CD4-positive, alpha-beta T cell treated with Interleukin-2 at 100 ng/mL for 4 hours (primary cell): ENCODE measurements around the gene CLSTN2.

Source experiments
- DNase-seq: peaks from one replicate; pipeline ENCODE4 v3.0.0-alpha.2; 2020; ENCODE audit warnings: low spot score

The CLSTN2 gene

DNA sequence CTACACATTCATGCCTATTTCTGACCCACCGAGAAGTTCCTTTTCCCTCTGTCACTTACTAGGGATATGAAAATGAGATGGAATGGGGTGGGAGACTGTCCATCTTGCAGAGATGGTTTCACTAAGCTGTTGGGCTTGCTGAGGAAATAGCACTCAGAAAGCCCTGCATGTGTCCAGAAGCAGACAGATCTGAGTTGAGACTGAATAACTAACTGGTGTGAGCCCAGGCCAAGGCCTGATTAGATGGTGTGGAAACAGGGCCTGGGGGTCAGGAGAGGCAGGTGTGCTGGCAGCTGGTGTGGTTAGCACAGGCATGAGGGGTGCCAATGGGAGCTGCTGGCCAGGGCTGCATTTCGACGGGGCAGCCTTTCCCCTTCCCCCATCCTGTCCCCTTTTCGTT, 72.1 kb downstream of the CLSTN2 start:
- DNase-seq = no peak

- DNase-seq = no peak
Measured at GRCh38 chr3:140007911-140008869, 73.2 kb downstream of the CLSTN2 start.

- DNase-seq = no peak
Measured at GRCh38 chr3:140010391-140010790, 75.4 kb downstream of the CLSTN2 start.

- no peak for DNase-seq
Measured at GRCh38 chr3:140011086-140011485, 76.1 kb downstream of the CLSTN2 start.

DNA sequence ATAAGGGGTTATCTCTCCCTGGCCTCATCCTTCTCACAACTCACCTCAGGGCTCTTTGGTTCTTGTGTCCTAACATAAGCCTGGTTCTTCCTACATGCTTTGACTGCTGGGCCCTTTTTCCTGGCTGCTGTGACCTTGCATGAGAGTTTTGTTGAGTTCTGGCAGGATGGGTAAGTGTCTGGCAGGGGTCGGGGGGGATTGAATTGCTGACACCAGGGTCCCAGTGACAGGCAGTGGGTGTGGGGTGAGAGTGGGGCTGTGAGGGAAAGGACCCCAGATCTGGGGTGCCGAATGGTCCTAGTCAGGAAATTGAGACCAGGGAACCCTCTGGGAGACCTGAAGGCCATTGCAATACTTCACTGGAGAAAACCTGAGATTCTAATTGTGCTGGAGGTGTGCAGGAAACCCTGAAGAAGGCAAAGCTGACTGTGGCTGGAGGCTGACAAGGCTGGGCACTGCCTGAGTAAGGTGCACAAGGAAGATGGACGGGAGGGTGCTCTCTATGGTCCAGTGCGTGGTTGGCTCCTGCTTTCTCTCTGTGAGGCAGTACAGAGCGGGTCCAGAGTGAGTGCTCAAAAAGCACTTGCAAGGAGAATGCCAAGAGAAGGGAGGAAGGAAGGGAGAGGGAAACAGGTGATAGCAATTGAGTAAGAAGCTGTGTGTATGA, 76.8 kb downstream of the CLSTN2 start:
- no peak for DNase-seq

DNA sequence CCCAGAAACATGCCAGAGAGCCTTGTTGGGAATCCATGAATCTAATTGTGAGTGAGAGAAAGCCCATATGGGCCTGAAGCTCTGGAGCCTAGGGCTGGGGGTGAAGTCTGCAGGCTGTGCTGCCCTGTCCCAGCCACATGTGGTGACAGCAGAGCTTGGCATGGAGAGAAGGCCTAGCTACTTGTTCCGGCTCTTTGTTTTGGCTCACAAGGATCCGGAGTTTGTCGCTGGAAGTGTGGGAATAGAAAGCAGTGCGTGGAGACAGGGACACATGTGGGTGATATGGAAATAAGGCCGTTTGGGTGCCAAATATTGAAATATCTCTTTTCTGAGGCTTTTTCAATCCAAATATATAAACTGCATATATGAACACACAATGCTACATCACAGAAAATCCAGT, 78.2 kb downstream of the CLSTN2 start:
- DNase-seq = no peak

GRCh38 chr3:140014831-140015495, 80.0 kb downstream of the CLSTN2 start:
- DNase-seq = no peak

DNA sequence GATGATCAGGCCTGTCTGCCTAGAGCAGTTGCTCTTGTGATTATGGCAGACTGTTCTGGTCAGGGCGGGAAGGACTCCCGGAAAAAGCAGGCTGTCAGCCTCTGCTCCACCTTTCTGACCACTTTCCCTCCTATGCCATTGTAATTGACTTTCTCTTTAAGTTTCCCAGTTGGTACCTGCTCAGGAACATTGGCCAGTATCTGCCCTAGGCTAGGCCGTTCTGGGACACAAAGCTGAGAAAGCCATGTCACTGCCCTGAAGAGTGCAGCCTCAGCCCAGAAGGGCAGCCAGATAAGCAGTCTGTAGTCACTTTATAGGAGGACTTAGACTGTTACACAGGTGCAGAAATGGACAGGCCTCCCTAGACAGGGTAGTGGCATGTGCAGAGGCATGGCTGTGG, 80.8 kb downstream of the CLSTN2 start:
- DNase-seq = no peak

DNA sequence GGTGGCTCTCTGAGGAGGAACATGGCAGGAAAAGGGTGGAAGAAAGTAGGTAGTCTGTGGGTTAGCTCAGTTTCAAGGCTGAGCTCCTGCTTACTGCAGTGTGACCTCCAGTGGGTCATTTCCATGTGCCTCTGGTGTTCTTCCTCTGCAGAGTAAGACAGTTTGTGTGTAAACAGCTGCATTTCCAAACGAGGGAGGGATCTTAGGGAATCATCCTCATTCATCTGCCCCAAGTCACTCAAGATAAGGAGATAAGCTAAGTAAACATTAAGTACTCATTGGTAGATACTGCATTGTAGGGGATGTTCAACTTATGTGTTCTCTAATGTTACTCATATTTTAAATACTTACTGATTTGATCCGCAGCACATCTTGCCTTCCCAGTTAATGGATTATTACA, 83.6 kb downstream of the CLSTN2 start:
- DNase-seq = no peak

GRCh38 chr3:140019946-140020345, 85.0 kb downstream of the CLSTN2 start:
- DNase-seq = no peak

DNA sequence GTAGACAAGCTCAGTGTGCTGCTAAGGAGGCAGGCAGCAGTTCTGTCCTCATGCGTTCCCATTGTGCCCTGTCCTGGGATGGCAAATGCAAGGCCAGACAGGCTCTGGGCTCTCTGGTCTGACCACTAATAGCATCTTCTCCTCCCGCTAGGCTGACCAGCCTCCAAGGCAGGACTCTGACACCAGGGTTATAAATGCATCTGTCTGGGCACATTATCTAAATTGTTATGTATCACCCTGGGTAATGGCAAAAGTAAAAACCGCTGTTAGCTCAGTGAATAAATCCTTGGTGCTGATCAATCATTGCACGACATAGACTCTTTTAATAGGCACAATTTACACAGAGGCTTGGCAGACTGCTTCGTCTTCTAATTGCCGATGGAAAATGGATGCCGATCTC, 85.6 kb downstream of the CLSTN2 start:
- DNase-seq = no peak

GRCh38 chr3:140021269-140021668, 86.3 kb downstream of the CLSTN2 start:
- no peak for DNase-seq

GRCh38 chr3:140022066-140022770, 87.2 kb downstream of the CLSTN2 start:
- DNase-seq = no peak

GRCh38 chr3:140023616-140024530, 88.9 kb downstream of the CLSTN2 start:
- DNase-seq = no peak

DNA sequence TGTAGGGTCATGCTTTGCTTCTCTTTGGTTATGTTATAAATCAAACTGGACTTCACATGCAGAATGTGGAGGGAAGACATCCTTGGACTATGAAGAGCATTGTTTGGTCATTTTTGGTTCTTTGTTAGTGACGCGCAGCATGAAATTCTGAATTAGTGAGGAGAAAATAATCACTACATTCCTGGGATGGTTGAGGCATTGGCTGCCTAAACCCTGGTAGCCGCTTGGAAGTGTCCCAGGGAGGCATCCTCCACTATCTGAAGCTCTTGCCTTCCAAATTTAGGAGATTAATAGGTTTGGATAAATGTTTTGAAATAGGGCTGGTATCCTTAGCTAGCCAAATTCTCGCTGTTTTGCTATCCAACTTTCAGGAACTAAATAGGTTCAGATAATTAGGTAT, 96.2 kb downstream of the CLSTN2 start:
- DNase-seq = no peak

DNA sequence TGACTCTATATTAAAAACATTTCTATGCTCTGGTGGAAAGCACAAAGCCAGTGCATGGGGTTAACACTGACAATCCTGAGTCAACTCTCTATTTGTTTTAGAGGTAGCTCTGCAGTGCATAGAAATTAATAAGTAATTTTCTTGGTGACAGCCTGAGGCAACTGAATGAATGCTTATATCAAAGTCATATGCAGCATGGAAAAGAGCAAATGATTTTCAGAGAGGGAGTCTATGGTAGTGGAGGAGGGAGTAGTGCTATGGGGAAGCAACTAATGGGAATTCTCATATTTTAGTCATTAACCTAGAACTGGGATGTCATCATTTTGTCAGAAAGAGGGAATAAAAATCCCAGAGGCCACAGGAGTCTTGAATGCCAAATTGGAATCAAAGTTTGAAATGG, 99.1 kb downstream of the CLSTN2 start:
- no peak for DNase-seq

GRCh38 chr3:140035871-140036270, 100.9 kb downstream of the CLSTN2 start:
- DNase-seq = no peak

DNA sequence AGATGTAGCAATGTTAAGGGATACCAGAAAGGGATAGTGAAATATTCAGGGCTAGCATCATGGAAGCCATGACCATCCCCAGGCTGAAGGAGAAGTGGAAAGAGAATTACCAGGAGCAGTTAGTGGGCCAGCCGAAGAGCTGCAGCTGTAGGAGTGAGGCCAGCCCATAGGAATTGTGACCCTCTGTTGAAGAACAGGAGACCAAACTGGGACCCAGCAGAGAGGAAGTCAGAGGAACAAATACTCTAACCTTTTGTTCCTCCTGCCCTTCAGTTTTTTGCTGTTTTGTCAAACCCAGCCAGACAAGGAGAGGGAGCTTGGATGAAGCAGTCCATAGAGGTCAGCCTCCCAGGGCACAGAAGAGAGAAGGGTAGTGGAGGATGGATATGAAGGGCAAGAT, 115.4 kb downstream of the CLSTN2 start:
- no peak for DNase-seq

DNA sequence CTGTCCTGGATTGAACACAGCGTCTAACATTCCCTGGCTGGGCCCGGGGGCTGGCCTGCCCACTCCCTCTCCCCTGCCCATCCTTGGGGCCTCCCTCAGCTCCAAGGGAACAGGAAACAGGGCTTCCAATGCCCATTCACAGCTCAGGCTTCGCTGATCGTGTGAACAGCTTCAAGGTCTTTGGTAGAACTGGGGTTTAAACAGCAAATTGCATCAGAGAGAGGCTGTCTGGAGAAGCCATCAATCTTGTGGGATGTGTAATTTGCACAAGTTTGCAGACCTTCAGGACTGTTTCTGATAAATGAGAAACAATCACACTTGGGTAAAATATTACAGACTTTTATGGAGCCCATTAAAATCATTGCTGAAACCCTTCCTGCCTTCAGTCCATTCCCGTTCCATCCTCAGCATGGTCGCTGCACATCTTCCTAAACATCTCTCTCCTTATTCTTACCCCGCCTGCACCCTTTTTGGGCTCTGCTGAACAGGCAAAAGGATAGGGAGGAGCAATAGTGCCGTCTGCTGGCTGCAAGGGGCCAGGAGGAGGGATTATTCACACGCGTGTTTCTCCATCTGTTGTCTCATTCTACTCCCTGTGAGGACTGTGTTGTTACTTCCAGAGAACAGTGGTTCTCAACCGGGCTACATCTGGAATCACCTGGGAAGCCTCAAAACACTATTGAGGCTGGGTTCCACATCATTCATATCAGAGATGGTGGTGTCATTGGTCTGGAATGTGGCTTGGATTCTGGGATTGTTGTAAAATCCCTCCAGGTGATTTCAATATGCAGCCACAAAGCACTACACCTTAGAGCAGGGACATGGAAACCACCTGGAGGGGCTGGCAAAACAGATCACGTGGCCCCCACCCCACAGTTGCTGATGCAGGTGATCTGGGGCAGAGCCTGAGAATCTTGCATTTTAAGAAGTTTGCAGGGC, 116.3 kb downstream of the CLSTN2 start:
- DNase-seq = no peak
